RCC 7860 (cell line): Measurements from ENCODE around the gene CMIP.
"Not testable (repeated sequence)": the region's sequence is repeated elsewhere in the genome, so short reads cannot be mapped to it uniquely, and the experiment has no call there.

Experiments
- DNase-seq: peaks from one replicate; pipeline ENCODE4 v3.0.0-alpha.2; 2015; ENCODE audit warnings: low spot score
- FAIRE-seq: peaks from 2 replicates; lab custom pipeline; 2012; peaks lifted over from hg19 to GRCh38; lab: Jason Lieb, UNC

CMIP gene

DNA sequence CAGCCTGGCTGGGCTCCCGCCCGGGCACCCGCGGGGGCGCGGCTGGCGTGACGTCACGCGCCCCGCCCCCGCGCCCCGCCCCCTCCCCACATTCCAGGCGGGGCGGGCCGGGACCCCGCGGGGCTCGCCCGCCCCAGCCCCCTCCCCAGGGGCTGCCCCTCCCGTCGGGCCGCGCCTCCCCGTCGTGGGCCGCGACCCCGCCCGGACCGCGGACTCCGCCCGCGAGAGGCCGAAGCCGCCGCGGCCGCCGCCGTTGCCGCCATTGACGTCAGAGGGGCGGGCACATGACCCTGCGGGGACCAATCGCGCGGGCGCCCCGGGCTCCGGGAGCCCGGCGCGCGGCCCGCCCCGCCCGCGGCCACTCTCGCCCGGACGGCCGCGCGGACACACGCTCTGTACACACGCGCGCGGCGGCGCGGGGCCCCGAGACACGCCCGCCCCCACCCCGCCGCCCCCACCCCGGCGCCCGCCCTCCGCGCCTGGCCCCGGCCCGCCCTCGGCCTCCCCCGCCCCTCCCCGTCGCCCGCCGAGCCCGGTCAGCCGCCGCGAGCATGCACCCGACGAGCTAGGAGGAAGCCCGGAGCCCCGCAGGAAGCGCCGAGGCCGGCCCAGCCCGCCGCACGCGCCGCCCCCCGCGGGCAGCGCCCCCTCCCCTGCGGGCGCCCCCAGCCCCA is at the start of gene CMIP:
Gene CMIP (plus strand): TSS at position 361 of the 674 bp plus-strand sequence.
- DNase-seq (peak; percentile 70), FAIRE-seq (no peak)

DNA sequence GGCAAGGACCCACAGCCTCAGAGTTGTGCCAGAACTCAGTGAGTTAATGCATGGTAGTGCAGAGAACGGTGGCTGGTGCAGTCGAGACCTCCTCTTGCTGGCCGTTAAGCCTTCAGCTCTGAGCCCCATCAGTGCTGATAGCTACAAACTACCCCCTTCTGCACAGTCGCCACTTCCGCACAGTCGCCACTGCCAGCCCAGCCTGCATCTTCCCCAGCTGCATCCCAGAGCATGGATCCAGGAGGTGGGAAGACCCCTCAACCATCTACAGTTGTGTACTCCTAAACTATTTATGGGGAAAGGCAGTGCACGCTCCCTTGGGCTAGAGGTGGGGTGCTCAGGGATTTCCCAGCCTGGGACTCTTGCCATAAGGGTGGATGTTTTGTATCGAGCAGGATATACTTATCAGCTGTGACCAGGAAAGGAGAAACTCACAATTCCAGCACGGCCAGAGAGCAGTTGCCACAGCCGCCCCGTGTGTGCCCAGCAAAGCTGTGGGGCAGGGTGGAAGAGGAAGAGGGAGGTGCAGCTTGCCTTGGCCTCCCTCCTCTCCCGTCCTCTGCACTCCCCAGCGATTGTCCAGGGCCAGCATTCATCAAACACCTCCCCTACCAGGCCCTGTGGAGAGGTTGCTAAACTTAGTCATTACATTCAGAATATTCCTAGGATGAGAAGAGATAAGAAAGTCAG is 49.5 kb upstream of the CMIP start:
- FAIRE-seq: no peak
- no peak for DNase-seq

DNA sequence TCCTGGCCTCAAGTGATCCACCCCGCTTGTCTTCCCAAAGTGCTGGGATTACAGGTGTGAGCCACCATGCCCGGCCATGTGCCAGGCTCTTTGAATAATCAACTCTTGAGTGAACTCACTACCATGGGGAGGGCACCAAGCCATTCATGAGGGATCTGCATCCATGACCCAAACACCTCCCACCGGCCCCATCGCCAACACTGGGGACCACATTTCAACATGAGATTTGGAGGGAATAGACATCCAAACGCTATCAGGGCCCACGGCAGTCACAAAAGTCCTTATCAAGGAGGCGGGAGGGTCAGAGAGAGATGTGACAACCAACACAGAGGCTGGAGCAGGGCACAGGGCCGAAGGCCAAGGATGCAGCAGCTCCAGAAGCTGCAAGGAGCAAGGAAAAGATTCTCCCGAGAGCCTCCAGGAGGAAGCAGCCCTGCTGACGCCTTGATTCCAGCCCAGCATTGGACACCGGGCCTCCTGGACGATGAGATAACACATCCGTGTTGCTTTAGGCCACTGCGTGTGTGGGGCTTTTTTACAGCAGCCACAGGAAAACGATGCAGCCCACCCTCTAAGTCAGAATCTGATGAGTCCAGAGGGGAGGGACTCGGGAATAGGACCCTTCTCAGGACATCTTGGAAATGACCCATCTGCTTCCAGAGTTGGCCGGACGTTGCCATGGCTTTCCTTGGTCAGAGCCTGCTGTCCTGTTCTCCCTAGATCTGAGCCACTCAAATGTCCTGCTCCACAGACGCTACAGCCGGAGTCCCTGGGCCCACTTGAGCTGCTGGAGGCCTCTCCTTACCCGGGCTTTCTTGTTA is 47.3 kb upstream of the CMIP start:
- FAIRE-seq (no peak), DNase-seq (no peak)

DNA sequence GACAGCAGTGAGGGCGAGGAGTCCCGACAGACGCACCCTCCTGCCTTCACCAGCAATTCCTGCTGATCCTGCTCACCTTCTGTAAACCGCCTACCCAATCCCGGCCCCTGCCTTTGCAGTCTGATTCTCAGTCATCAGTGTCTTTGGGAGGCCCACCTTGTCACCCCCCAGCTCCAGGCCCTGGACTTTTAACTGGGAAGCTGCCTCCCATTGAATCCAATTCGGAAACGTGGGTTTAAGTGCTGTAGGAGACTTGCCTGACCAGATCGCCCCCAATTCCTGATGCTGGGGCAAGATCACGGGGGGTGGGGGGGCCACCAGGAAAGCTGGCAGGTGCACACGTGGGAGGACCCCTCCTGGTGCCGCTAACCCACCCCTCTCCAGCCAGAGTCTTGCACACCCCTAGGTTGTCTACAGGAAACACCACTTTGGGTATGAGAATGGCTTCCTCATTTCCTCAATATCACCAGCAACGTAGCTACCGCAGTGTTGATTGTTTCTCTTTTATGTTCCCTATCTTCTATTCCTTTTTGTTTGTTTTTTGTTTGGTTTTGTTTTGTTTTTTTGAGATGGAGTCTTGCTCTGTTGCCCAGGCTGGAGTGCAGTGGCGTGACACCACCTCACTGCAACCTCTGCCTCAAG is 46.6 kb upstream of the CMIP start:
- DNase-seq (no peak), FAIRE-seq (no peak)

DNA sequence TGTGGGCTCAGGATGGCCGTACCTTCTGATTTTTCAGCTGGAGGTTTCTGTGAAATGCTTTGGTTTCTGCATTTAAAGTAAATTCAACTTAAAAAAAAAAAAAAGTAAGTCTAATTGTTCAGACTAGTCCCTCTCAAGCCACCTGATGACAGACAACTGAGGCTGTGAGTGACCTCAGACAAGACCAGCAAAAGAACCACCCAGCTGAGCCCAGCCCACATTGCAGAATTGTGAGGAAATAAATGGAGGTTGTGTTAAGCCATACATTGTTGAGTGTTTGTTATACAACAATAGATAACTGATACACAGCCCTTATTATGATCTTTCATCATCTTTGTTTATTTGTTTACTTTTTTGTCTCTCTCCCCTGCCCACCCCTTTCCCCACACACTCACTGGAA is 44.7 kb upstream of the CMIP start:
- no peak for DNase-seq
- no peak for FAIRE-seq

DNA sequence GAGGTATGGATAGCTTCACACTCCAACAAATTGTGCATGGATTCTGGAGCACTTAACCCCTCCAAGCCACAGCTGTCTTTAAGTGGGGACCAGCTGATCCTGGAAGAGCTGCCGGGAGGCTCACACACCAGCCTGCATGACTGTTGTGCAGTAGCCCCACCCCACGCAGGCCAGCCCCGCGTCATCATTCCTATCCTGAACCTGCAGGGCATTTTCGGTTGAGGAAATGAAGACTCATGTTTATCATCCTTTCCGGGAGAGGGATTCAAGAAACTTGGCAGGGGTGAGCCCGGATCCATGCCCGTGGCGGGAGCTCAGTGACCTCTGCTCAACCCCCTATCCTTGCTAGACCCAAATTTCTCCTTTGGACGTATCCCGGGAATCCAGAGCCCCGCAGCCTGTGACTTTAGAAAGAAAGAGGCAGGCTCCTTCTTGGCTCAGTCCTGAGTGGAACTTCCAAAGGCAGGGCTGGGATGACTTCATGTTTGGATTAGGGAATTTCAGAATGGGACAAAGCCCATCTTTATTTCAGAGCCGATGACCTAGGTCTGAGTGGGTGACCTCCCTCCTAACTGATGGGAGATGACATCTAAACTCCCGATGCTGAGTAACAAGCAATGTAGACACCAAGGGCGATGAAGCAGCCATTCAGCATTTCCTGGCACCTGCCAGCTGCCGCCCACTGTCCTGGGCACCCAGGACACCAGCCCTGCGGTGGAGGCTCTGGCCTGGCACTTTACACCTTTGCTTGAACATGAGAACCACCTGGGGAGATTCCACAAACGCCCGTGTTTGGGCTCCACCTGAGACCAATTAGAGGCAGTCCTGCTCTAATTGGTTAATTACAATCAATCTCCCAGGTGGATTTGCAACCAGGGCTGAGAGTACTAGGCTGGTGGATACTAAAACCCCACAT is 43.3 kb upstream of the CMIP start:
- peak; percentile 56 for DNase-seq
- FAIRE-seq: no peak

DNA sequence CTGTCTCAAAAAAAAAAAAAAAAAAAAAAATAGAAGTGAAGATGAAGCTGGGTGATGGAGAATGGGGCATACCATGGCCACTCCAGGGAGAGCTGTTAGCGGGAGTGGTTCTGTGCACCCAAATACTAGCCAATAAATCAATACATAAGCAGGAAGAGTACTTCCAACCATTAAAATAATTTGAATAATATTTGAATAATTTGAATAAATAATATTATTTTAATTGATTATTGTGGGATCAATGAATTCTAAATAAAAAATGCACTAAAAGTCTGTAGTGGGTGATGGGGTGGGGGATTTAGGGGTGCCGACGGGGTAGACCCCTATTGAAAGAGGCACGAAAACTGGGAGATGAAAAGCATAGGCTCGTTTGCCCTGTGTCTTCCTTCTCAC is 41.4 kb upstream of the CMIP start:
- DNase-seq: no peak
- no peak for FAIRE-seq

DNA sequence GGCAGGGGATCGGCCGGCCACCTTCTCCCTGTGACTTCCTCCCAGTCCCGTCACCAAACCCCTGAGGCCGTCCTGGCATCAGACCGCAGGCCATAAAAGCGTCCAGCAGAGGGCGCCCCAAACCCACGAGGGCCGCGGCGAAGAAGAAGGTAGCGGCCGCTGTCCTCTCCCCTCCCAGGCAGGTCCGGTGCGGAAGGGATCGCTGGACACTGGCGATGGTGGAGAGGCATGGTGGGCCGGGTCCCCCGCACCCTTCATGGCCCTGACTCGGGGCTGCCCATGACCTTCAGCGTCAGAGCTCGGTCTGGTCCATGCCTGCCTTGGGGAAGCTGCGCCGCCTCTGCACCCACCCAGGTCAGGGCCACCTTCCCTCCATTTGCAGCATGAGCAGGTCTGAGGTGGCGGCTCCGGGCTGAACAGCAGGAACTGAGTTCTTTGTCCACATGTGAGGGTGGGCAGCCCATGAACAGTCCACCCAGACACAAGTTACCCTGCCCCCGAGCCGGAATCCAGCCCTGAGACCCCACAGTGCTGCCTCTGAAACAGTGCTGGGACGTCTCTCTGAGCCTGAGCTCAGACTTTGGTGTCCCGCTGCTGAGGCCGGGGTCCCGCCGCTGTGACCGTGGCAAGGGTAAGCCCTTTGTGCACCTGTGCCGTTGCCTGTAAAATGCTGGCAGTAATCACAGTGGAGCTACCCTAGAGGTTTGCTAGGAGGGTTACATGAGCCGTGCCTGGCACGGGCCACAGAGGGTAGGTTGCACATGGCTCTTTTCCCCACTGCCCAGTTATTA is 40.8 kb upstream of the CMIP start:
- DNase-seq (peak; percentile 74), FAIRE-seq (no peak)

DNA sequence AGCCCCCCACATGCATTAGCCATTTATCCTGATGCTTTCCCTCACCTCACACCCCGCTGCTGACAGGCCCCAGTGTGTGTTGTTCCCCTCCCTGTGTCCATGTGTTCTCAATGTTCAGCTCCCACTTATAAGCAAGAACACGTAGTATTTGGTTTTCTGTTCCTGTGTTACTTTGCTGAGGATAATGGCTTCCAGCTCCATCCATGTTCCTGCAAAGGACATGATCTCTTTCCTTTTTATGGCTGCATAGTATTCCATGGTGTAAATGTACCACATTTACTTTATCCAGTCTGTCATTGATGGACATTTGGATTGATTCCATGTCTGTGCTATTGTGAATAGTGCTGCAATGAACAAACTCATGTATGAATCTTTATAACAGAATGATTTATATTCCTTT is 39.6 kb upstream of the CMIP start:
- FAIRE-seq: not testable (repeated sequence)

DNA sequence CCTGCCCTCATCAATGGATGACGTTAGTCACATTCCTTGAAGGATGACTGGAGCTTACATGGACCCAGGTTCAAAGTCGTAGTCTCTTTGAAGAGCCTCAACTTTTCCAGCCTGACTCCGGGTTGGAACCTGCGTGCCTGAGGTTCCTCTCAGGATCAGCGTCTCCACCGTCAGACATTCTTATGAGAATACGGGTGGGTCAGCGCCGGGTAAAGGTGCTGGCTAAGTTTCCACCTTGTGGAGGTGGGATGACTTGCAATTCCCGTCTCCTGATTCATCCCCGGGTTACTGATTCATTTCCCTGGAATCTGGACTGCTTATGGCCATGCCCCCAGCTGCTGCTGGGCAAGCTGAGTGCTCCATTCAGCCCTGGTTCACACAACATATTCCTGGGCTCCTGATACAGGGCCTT is 38.9 kb upstream of the CMIP start:
- DNase-seq (peak; percentile 98), FAIRE-seq (peak; percentile 93)

More for the DNA sequence above, 39.6 kb upstream of the CMIP start:
- DNase-seq: not testable (repeated sequence)

DNA sequence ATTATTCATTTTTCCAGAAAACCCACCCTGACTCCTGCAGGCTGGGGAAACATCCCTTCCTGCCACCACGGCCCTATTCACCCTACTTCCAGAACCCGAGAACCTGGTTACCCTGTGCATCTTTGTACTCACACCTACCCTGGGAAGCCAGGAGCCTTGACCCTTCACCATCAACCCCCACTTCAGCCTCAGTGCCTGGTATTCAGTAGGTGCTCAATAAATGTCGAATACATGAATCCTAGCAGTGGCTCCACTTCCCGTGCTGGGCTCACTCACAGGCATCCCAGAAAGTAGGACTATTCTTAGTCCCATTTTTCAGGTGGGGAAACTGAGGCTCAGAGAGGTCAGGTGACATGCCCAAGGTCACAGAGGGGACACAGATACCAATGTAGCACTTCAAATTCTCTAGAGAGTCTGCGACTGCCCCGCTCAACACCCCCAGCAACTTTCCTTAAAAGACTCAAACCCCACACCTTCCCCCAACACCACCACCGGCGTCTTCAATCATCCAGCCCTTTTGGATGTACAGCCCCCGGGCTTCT is 36.1 kb upstream of the CMIP start:
- DNase-seq: no peak
- FAIRE-seq: no peak

DNA sequence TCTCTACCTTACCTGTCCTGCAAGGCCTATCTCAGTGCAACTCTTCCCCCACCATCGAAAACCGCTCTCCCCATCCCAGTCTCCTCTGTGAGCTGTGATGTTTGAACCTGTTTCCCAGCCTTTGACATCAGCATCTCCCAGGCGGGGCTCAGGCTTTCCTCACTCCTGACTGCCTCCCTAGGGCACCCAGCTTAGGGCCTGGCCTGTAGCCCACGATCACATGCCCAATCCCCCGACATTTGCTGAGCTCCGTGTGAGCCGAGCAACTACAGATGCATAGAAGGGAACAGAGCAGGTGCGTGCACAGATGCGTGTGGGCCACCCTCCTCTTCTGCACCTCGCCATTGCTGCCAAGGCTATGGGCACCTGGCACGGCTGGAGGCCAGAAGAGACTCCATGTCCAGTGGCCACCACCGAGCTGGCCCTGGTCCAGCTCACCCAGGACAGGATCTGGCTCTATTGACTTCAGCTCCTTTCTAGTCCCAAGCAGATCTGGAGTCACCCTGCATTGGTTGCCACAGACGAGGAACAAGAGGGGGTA is 35.5 kb upstream of the CMIP start:
- FAIRE-seq (no peak), DNase-seq (no peak)

DNA sequence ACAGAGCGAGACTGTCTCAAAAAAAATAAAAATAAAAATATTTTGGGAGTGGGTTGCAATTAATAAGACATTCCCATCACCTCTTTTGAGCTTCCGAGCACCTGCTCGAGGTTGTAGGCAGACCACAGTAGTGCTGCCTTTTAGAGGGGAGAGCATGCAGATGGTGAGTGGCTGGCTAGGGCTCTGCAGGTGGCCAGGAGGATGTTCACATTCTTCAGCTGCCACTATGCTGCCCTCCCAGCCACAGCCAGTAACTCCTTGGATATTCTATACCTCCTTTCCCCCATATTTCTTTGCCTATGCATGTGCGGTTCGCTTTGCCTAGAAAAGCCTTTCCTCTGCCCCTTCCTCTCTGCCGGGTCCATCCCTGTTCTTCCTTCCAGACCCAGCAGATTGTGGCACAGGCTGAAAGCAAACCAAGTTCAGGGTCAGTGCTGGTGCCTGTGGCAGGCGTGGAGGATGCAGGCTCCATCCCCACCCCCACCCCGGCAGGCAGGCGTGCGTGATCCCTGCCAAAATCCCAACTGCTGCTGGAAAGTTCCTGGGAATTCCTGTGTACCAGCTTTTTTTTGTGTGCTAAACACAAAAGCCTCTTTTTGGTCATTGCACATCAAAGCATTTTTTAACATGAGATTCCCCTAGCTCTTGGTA is 33.8 kb upstream of the CMIP start:
- FAIRE-seq (no peak), DNase-seq (no peak)

DNA sequence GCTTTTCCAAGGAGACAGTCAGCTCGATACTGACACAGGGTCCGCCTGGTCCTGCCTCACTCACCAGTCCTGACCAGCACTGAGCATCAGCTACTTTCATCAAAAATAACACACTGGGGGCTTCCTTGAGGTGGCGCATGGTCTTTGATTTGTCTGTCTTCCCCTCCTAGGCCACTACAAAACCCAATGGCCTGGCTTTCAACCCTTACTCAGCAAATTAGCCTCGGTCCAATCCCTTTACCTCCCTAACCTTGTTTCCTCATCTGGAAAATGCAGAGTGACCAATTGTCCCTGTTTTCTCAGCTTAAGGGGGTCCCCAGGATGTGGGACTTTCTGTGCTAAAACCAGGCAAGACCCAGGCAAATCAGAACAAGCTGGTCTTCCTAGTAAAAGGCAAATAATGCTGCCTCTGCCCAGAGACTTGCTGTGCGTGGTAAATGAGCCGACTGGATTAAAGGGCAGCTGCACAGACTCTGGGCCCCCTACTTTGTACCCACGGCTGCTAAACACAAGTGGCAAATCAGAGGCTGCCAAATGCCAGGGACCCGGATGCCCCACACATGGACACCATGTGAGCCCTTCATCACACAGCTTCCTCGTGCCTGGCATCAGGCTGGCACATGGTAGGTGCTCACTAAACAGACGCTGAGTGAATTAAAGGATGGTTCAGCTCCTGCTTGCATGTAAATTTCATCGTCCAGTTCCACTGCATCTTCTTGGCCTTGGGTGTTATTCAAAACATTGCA is 31.2 kb upstream of the CMIP start:
- FAIRE-seq (no peak), DNase-seq (no peak)

DNA sequence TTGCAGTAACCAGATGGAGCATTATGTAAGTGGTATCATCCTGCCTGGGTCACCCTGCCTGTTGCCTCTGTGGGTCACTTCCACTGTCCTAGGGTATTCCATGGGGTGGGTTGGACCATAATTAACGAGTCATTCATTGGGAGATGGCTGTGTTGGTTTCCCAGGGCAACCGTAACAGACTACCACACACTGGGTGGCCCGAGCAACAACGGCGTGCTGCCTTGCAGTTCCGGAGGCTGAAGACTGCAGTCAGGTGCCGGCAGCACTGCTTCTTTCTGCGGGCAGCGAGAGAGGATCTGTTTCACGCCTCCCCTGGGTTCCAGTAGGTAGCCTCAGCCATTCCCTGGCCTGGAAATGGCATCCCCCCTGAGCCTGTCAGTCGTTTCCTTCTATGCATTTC is 28.9 kb upstream of the CMIP start:
- no peak for FAIRE-seq
- no peak for DNase-seq

DNA sequence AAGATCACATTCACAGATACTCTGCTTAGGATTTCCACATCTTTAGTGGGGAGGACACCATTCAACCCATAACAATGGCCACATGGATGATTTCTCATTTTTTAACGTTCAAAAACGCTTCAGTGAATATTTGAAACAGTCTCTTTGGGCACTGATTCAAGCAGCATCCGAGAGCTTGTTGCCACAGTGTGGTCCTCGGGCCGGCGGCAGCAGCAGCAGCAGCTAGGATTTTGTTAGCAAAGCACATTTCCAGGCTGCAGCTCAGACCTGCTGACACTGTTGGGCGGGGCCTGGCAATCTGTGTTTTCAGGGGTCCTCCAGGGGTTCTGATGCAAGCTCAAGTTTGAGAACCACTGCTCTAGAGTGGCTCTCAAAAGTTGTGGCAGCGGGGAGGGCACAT is 27.9 kb upstream of the CMIP start:
- no peak for FAIRE-seq
- DNase-seq: no peak

DNA sequence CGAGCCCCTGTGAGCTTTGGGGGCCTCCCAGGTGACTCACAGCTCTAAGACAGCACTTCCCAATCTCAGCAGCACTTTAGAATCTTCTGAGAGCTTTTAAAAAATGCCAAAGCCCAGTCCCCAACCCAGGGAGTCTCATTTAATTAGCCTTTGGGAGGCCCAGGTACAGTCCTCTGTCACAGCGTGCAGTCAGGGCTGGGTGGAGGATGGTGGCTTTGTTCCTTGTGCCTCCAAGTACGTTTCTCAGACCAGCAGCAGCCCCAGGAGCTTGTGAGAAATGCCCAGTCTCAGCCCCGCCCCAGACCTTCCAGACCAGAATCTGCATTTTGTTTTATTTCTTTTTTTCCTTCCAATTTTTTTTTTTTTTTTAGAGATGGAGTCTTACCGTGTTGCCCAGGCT is 27.4 kb upstream of the CMIP start:
- FAIRE-seq: no peak

DNA sequence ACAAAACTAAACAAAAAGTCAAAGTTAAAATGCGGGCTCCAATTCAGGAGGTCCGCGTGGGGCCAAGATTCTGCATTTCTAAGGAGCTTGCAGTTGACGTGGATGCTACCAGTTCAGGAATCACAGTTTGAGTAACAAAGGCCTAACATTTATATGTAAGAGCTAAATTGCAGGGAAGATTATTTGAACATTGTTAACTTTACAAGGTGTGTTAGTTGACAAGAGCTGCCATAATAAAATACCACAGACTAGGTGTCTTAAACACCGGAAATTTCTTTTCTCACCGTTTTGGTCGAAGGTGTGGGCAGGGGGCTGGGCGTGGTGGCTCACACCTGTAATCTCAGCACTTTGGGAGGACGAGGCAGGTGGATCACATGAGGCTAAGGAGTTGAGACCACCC is 24.8 kb upstream of the CMIP start:
- FAIRE-seq: no peak
- no peak for DNase-seq

More for the DNA sequence above, 27.4 kb upstream of the CMIP start:
- no peak for DNase-seq
